Skeletal muscle tissue (tissue), 4 donors: Measurements from ENCODE around the gene TMEM255A. TPM values are rescaled to one million over a fixed set of nuclear protein-coding genes. Genes with fewer than 3 reads are reported as not detected.

Experiments
- H3K27ac ChIP-seq: one replicate; pipeline ENCODE4 v1.7.0; 2013; ENCODE audit warnings: mild to moderate bottlenecking, low read depth, low read length, inconsistent platforms
- H3K27me3 ChIP-seq, 3 donors: one replicate each; pipeline ENCODE4 v1.7.0; 2013; ENCODE audit warnings: low read length in 3 of 3; ENCODE audit not compliant: control insufficient read depth in 3 of 3, insufficient read depth in 3 of 3
- H3K36me3 ChIP-seq, 3 donors: one replicate each; pipeline ENCODE4 v1.7.0; 2013; ENCODE audit warnings: low read length in 3 of 3; ENCODE audit not compliant: control insufficient read depth in 3 of 3, insufficient read depth in 3 of 3
- H3K4me1 ChIP-seq, 3 donors: one replicate each; pipeline ENCODE4 v1.7.0; 2013; ENCODE audit warnings: low read length in 3 of 3, mild to moderate bottlenecking in 3 of 3; ENCODE audit not compliant: control insufficient read depth in 3 of 3, insufficient read depth in 3 of 3
- H3K4me3 ChIP-seq, 3 donors: one replicate each; pipeline ENCODE4 v1.7.0; 2013; ENCODE audit warnings: low read length in 3 of 3
- H3K9ac ChIP-seq, 3 donors: one replicate each; pipeline ENCODE4 v1.7.0; 2013; ENCODE audit warnings: low read length in 3 of 3, mild to moderate bottlenecking in 3 of 3, moderate library complexity in 2 of 3, low read depth in 1 of 3
- H3K9me3 ChIP-seq, 3 donors: one replicate each; pipeline ENCODE4 v1.7.0; 2013; ENCODE audit warnings: low read length in 3 of 3; ENCODE audit not compliant: control insufficient read depth in 3 of 3
- total RNA-seq: library from RNA; depleted of rRNA; stranded (reverse); fragments of >200 nt; gene quantifications from one replicate; pipeline ENCODE4 v1.2.3, GENCODE V29; 2014
- donor health status: Osteomylitis.

The TMEM255A gene
- total RNA-seq, 1 donor from 2014 or later = 3.1 TPM

DNA sequence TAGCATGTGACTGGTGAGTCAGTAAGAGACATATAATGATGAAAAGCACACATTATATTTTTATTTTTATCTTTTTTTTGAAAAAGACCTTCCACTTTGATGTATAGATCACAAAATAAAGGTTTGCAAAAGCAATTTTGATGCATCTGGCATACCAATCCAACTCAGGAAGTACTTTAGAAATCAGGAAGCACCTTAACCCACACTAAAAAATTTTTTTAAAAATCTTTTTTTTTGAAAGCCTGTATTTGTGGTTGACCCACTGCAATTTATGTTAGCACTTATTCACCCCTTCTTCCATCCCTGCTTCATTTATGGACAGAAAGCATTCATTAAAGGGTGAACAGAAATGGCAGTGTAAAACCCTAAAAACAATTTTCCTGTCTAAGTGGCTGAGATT lies 16.6 kb downstream of the TMEM255A start:
- H3K4me1 ChIP-seq = no peaks in the 10 kb centered on the region
- no peak overlapping the region for H3K9ac ChIP-seq
- no peaks in the 10 kb centered on the region for H3K36me3 ChIP-seq
- no peak overlapping the region for H3K4me3 ChIP-seq
- no peaks in the 10 kb centered on the region for H3K9me3 ChIP-seq
- no peak overlapping the region for H3K27ac ChIP-seq
- H3K27me3 ChIP-seq = no peaks in the 10 kb centered on the region

DNA sequence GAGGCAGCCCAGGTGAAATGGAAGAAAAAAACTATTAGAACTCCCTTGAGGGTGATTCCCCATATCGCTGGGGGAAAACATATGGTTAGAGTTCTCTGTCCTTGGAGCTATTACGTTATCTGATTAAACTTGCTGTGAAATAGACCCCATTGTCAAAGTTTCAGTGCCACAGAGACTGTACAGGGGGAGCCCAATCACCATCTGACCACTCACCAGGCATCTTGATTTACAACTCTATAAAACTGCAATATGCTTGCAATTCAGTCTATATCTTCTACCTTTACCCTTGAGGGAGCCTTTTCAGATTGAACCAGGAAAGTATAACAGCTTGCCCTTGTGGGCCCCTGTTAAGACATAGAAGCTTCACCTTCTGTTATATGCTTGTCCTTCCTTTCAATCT lies 18.2 kb downstream of the TMEM255A start:
- Histone ChIP-seq H3K9me3 (no peaks in the 10 kb centered on the region), H3K4me1 (no peaks in the 10 kb centered on the region), H3K27me3 (no peaks in the 10 kb centered on the region), H3K4me3 (no peak overlapping the region), H3K27ac (no peak overlapping the region), H3K36me3 (no peaks in the 10 kb centered on the region), H3K9ac (no peak overlapping the region)

DNA sequence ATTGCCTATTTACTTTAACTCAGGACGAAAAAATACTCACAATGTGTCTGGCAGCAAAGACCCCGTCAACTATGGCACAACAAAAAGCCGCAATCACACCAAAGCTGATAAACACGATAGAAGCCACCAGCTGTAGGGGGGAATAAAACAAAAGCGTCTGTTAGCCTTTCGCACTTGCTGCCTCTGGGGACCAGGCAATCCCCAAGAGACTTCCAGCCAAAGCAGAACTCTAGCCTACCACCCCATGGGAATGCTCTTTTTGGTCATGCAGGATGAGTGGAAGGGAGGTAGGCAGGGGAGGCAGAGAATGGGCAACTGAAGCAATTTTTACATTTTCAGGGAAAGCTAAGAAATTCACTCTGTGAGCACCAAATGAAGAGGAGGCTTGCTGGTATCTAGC lies 20.1 kb downstream of the TMEM255A start:
- no peak overlapping the region for H3K4me3 ChIP-seq
- no peaks in the 10 kb centered on the region for H3K9me3 ChIP-seq
- no peak overlapping the region for H3K27ac ChIP-seq
- H3K4me1 ChIP-seq = no peaks in the 10 kb centered on the region
- H3K36me3 ChIP-seq = no peaks in the 10 kb centered on the region
- H3K27me3 ChIP-seq = no peaks in the 10 kb centered on the region
- no peak overlapping the region for H3K9ac ChIP-seq

DNA sequence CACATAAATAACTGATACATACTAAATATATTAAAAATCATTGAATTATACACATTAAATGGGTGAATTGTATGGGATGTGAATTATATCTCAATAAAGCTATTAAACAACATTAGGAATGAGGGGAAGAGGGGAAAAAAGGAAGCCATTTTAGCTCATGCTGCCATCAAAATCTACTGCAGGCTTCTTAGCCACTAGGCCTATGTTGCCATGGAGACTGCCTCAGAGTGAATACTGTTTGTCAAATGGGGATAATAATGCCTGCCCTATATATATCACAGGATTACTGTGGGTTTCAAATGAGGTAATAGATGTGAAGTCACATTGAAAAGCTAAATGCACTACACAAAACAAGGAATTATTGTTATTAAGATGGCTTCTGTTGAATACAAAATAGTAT lies 21.2 kb downstream of the TMEM255A start:
- no peaks in the 10 kb centered on the region for H3K4me1 ChIP-seq
- H3K27ac ChIP-seq = no peak overlapping the region
- H3K36me3 ChIP-seq = no peaks in the 10 kb centered on the region
- H3K9me3 ChIP-seq = no peaks in the 10 kb centered on the region
- no peaks in the 10 kb centered on the region for H3K27me3 ChIP-seq
- no peak overlapping the region for H3K4me3 ChIP-seq
- H3K9ac ChIP-seq = no peak overlapping the region

DNA sequence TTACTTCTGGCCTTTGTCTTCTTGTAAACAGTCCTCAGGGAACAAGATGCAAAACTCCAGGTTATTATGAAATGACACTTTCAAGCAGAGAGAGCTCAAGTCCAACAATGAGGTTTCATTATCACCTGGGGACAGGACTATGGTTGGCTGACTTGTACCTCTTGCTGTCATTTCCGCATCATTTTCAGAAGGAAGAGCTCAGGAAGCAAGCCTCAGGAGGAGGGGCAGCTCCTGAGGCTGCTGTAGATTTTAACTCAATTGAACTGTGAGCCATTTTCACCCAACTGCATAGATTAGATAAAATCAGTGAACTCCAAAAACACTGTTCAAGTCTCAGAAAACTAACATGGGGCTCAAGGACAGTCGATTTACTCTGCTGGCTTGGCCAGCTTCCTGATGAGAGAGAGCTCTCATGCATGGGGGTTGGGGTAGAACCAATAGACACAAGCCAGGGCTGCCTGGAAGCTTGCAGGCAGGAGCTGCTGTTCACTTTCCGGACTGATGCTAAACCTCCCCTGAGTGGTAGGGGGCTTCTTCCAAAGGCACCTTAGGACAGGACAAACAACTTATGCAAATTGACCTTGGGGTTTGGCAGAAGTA lies 23.6 kb downstream of the TMEM255A start:
- H3K9ac ChIP-seq = no peak overlapping the region
- no peaks in the 10 kb centered on the region for H3K4me1 ChIP-seq
- no peak overlapping the region for H3K4me3 ChIP-seq
- peaks cover 0 to 4% (median 0%) of the 10 kb centered on the region in 3 donors for H3K27me3 ChIP-seq
- H3K27ac ChIP-seq = no peak overlapping the region
- no peaks in the 10 kb centered on the region for H3K9me3 ChIP-seq
- H3K36me3 ChIP-seq = no peaks in the 10 kb centered on the region

DNA sequence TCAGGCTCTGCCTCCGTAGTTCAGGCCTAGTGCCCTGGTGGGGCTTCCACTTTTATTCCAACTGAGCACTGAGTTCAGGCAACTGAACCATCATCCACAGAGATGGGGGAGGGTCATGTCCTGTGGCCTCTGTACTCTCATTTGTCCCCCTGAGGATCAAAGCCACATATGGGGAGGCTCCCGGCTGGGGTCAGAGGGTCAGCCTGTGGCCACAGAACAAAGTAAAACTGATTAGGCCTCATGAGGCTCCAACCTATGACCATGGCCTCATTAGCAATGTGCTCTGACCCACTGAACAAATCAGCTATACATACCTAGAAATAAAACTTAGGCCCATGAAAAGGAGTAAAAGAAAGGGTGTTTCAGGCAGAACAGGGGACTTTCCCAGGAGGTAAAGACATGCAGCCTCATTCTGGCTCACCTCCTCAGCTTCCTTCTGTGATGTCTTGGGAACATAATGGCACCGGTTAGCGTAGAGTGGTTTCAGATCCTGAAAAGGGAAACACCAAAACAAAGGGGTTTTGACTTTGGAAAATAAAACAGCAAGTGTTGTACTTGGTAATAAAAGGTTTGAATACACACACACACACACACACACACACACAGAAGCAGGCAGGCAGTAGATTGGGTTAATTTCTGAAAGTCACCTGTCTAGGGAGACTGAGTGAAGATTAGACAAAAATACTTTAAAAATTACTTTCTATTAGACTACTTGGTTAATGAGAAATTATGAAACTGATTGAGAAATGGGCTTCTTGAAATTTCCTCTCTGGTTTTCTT lies 24.3 kb downstream of the TMEM255A start:
- H3K9ac ChIP-seq = no peak overlapping the region
- no peak overlapping the region for H3K4me3 ChIP-seq
- no peaks in the 10 kb centered on the region for H3K36me3 ChIP-seq
- peaks cover 0 to 4% (median 0%) of the 10 kb centered on the region in 3 donors for H3K27me3 ChIP-seq
- no peaks in the 10 kb centered on the region for H3K4me1 ChIP-seq
- no peak overlapping the region for H3K27ac ChIP-seq
- no peaks in the 10 kb centered on the region for H3K9me3 ChIP-seq

DNA sequence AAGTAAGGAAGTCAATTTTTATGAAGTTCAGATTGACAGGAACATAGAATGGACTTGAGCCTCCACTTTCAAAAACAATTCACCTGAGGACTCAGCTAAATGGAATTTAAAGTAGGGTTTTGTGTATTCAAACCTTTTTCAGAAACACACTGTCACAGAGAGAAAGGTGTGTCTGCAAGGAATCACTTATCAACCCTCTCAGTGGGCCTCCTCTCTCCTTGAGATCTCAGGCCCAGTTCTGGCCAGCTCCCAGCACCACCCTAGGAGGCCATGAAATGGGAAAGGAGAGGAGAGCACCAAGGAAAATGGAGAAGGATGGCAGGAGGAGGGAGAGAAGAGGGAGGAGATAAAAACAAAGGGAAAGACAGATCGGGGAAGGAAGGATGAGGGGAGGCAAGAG lies 28.6 kb downstream of the TMEM255A start:
- Histone ChIP-seq H3K9me3 (no peaks in the 10 kb centered on the region), H3K36me3 (no peaks in the 10 kb centered on the region), H3K27ac (no peak overlapping the region)

DNA sequence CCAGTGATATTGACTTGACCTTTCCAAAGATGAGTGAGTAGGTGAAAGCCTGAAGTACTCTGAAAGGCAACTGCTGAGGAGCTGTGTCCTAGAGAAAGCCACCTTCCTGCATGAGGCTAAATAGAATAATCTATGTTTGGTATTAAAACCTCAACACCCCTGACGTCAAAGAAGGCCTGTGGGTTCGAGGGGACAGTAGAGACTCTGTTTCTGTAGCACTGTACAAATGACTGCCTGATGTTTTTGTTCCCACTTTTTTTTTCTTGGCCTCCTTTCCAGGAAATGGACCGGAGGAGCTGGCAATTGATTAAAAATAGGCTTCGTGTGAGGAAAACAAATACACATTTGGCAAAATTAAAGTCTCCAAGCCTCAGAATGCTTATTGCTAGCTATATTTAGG lies 29.5 kb downstream of the TMEM255A start:
- Histone ChIP-seq H3K36me3 (no peaks in the 10 kb centered on the region), H3K9ac (no peak overlapping the region), H3K4me1 (no peaks in the 10 kb centered on the region), H3K27ac (no peak overlapping the region), H3K27me3 (peaks cover 0 to 9% (median 0%) of the 10 kb centered on the region in 3 donors), H3K9me3 (no peaks in the 10 kb centered on the region), H3K4me3 (no peak overlapping the region)

More for the DNA sequence above, 28.6 kb downstream of the TMEM255A start:
- H3K9ac ChIP-seq = no peak overlapping the region
- peaks cover 0 to 9% (median 0%) of the 10 kb centered on the region in 3 donors for H3K27me3 ChIP-seq
- H3K4me3 ChIP-seq = no peak overlapping the region
- H3K4me1 ChIP-seq = no peaks in the 10 kb centered on the region

DNA sequence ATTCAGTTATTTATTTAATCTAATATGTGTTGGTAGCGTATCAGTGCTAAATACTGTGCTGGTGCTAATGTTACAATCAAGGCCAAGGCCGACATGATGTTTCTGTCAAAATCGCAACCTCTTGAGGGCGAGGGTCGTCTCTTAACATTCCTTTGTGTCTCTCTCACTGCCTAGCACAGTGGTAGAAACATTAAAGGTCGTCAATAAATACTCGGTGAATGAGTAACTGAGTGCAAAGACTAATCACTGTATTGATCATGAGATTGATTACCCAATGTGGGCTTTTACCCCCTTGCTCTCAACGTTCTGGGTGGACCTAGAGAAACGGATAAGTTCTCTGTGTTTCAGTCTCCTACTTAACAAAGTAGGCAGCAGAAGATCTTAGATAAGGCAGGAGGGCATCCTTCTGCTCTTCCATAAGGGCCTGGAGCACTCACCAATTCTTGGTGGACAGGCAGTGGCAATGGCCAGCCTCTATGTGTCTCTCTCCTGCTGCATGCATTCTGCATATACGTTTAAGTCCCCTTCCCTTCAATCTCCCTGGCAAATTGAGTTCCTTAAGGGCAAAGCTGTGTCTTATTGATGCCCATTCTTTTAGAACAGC lies 30.1 kb downstream of the TMEM255A start:
- Histone ChIP-seq H3K9ac (no peak overlapping the region), H3K27ac (no peak overlapping the region), H3K4me1 (no peaks in the 10 kb centered on the region), H3K36me3 (no peaks in the 10 kb centered on the region), H3K9me3 (no peaks in the 10 kb centered on the region), H3K4me3 (no peak overlapping the region), H3K27me3 (peaks cover 0 to 9% (median 0%) of the 10 kb centered on the region in 3 donors)

DNA sequence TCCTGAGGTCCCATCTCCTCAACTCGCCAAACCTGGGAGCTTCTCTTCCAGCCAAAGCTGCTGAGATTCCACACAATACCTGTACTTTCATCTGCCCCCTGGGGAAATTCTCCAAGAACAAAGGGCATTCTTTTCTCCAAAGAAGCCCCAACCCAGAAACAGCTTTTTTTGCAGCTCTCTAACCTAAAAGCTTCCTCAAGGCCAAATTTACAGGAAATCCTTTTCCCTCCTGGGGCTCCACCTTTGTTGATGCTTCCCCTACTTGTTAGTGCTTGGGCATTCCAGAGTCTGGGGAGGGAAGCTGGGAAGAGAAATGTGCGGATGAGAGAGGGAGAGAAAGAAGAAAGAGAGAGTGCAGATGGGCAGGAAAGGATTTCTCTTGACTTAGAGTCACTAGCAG lies 36.3 kb downstream of the TMEM255A start:
- H3K4me3 ChIP-seq = no peak overlapping the region
- H3K36me3 ChIP-seq = no peaks in the 10 kb centered on the region
- H3K27me3 ChIP-seq = no peaks in the 10 kb centered on the region
- H3K4me1 ChIP-seq = peaks cover 0 to 3% (median 0%) of the 10 kb centered on the region in 3 donors
- H3K9me3 ChIP-seq = no peaks in the 10 kb centered on the region
- H3K9ac ChIP-seq = no peak overlapping the region
- H3K27ac ChIP-seq = no peak overlapping the region
